H1 (cell line): ENCODE results near the gene TMEM108. TPM values are rescaled to one million over a fixed set of nuclear protein-coding genes. Genes with fewer than 3 reads are reported as not detected.

ENCODE experiments used
- CTCF ChIA-PET: fragments of 300-600 bp; sonication (Branson Sonifier 250); formaldehyde crosslinking; loops from one replicate; lab custom pipeline; 2021; ENCODE audit not compliant: partially characterized antibody; lab: Charles Lee
- POLR2A ChIA-PET: fragments of 300-600 bp; sonication (Branson Sonifier 250); formaldehyde crosslinking; loops from one replicate; lab custom pipeline; 2021; ENCODE audit warnings: inconsistent platforms; ENCODE audit not compliant: partially characterized antibody; lab: Charles Lee
- DNase-seq, 2 experiments: peaks; one replicate each; pipeline versions ENCODE4 v3.0.0 to v3.0.0-alpha.2; 2010 to 2022; ENCODE audit warnings: low spot score in 2 of 2, low read depth in 1 of 2, mixed read lengths in 1 of 2
- FAIRE-seq: peaks from 2 replicates; lab custom pipeline; 2011; peaks lifted over from hg19 to GRCh38; lab: Jason Lieb, UNC
- H2AFZ ChIP-seq: 2 replicates; pipeline ENCODE4 v1.8.1; 2012; ENCODE audit warnings: low read length, inconsistent platforms
- H2AK5ac ChIP-seq: 2 replicates; pipeline ENCODE4 v1.6.1; 2013; ENCODE audit warnings: low read depth, low read length
- H2BK120ac ChIP-seq: replicated peaks from 2 replicates; pipeline ENCODE3; 2013; ENCODE audit warnings: low read depth, low read length, inconsistent platforms
- H2BK12ac ChIP-seq: 2 replicates; pipeline ENCODE4 v1.6.1; 2013; ENCODE audit warnings: low read depth, low read length
- H2BK15ac ChIP-seq: 2 replicates; pipeline ENCODE4 v1.6.1; 2013; ENCODE audit warnings: low read length
- H2BK20ac ChIP-seq: 2 replicates; pipeline ENCODE4 v1.6.1; 2013; ENCODE audit warnings: low read length
- H2BK5ac ChIP-seq: 2 replicates; pipeline ENCODE4 v1.6.1; 2013; ENCODE audit warnings: low read depth, low read length
- H3K14ac ChIP-seq: 2 replicates; pipeline ENCODE4 v1.6.1; 2013; ENCODE audit warnings: inconsistent platforms; ENCODE audit not compliant: insufficient read length
- H3K18ac ChIP-seq: 2 replicates; pipeline ENCODE4 v1.6.1; 2013; ENCODE audit warnings: low read length; ENCODE audit errors: extremely low read depth
- H3K23ac ChIP-seq: 2 replicates; pipeline ENCODE4 v1.6.1; 2013; ENCODE audit warnings: inconsistent platforms; ENCODE audit not compliant: insufficient read length
- H3K23me2 ChIP-seq: 2 replicates; pipeline ENCODE4 v1.6.1; 2013; ENCODE audit warnings: low read depth, low read length
- H3K27ac ChIP-seq: 2 replicates; pipeline ENCODE4 v1.6.1; 2011; ENCODE audit warnings: low read depth, low read length, inconsistent platforms
- H3K27me3 ChIP-seq, 4 experiments: replicated peaks in 1 of 4; 1 replicate in 1 of 4; 2 replicates in 3 of 4; pipeline versions ENCODE4 v1.6.1 to v1.8.1; 2011 to 2013; ENCODE audit warnings: low read length in 3 of 4, mild to moderate bottlenecking in 3 of 4, inconsistent platforms in 2 of 4, mixed read lengths in 2 of 4, moderate library complexity in 1 of 4; ENCODE audit not compliant: control insufficient read depth in 3 of 4, insufficient read depth in 3 of 4; ENCODE audit errors: extremely low read depth in 1 of 4
- H3K36me3 ChIP-seq, 4 experiments: 2 replicates each; pipeline versions ENCODE4 v1.6.1 to v1.8.1; 2011 to 2013; ENCODE audit warnings: mild to moderate bottlenecking in 4 of 4, low read length in 3 of 4, moderate library complexity in 2 of 4, control low read depth in 1 of 4, inconsistent platforms in 1 of 4; ENCODE audit not compliant: insufficient read depth in 4 of 4, control insufficient read depth in 2 of 4
- H3K4ac ChIP-seq: replicated peaks from 2 replicates; pipeline ENCODE3; 2013; ENCODE audit warnings: low read length, low read depth, mixed read lengths, inconsistent platforms; ENCODE audit not compliant: insufficient read length
- H3K4me1 ChIP-seq, 4 experiments: replicated peaks in 1 of 4; 1 replicate in 1 of 4; 2 replicates in 3 of 4; pipeline versions ENCODE4 v1.6.1 to v1.8.1; 2011 to 2013; ENCODE audit warnings: low read length in 3 of 4, inconsistent platforms in 2 of 4, mixed read lengths in 1 of 4; ENCODE audit not compliant: insufficient read depth in 4 of 4, control insufficient read depth in 3 of 4
- H3K4me2 ChIP-seq, 2 experiments: 2 replicates each; pipeline versions ENCODE4 v1.6.1 to v1.8.1; 2011 to 2013; ENCODE audit warnings: low read depth in 2 of 2, low read length in 2 of 2, control low read depth in 1 of 2, inconsistent platforms in 1 of 2, mild to moderate bottlenecking in 1 of 2; ENCODE audit not compliant: insufficient read depth in 1 of 2
- H3K4me3 ChIP-seq, 4 experiments: fragments of 200-600, 300-600 bp in 1 of 4; sonication (generic), shearing (Covaris generic), sonication (Bioruptor Twin) in 1 of 4; 2 replicates each; pipeline versions ENCODE4 v1.5.1 to v1.8.1; 2011 to 2016; ENCODE audit warnings: low read length in 4 of 4, low read depth in 3 of 4, control low read depth in 2 of 4, inconsistent platforms in 2 of 4, mild to moderate bottlenecking in 2 of 4, mixed read lengths in 1 of 4, moderate library complexity in 1 of 4; ENCODE audit not compliant: insufficient read depth in 2 of 4; ENCODE audit errors: extremely low read depth in 1 of 4
- H3K56ac ChIP-seq: replicated peaks from 2 replicates; pipeline ENCODE3; 2013; ENCODE audit warnings: low read depth, mild to moderate bottlenecking, mixed read lengths, low read length, inconsistent platforms; ENCODE audit not compliant: insufficient read length
- H3K79me1 ChIP-seq: 2 replicates; pipeline ENCODE4 v1.6.1; 2013; ENCODE audit warnings: low read depth, low read length, control low read depth
- H3K79me2 ChIP-seq, 2 experiments: 2 replicates each; pipeline versions ENCODE4 v1.6.1 to v1.8.1; 2012 to 2013; ENCODE audit warnings: low read length in 2 of 2, mild to moderate bottlenecking in 2 of 2, inconsistent platforms in 1 of 2; ENCODE audit not compliant: insufficient read depth in 2 of 2, control insufficient read depth in 1 of 2
- H3K9ac ChIP-seq, 4 experiments: replicated peaks in 1 of 4; 1 replicate in 1 of 4; 2 replicates in 3 of 4; pipeline versions ENCODE4 v1.6.1 to v1.8.1; 2011 to 2013; ENCODE audit warnings: low read depth in 3 of 4, low read length in 3 of 4, control low read depth in 2 of 4, mild to moderate bottlenecking in 2 of 4, moderate library complexity in 2 of 4, inconsistent platforms in 1 of 4; ENCODE audit errors: extremely low read depth in 1 of 4
- H3K9me3 ChIP-seq, 2 experiments: 2 replicates each; pipeline versions ENCODE4 v1.6.1 to v1.8.1; 2012 to 2013; ENCODE audit warnings: mild to moderate bottlenecking in 2 of 2, moderate library complexity in 2 of 2, control low read depth in 1 of 2, inconsistent platforms in 1 of 2, low read depth in 1 of 2, low read length in 1 of 2, mixed read lengths in 1 of 2; ENCODE audit not compliant: insufficient read depth in 2 of 2
- H4K20me1 ChIP-seq, 2 experiments: replicated peaks in 1 of 2; 2 replicates each; pipeline versions ENCODE3 to v1.8.1; 2011 to 2013; ENCODE audit warnings: inconsistent platforms in 2 of 2, low read length in 2 of 2, mild to moderate bottlenecking in 1 of 2; ENCODE audit not compliant: insufficient read depth in 2 of 2, control insufficient read depth in 1 of 2
- H4K5ac ChIP-seq: 2 replicates; pipeline ENCODE4 v1.6.1; 2013; ENCODE audit warnings: low read length, low read depth, mixed read lengths, inconsistent platforms; ENCODE audit not compliant: insufficient read length
- H4K8ac ChIP-seq: 2 replicates; pipeline ENCODE4 v1.8.0; 2013; ENCODE audit warnings: mild to moderate bottlenecking, moderate library complexity, low read length, inconsistent platforms; ENCODE audit not compliant: insufficient read depth; ENCODE audit errors: extremely low read depth
- H4K91ac ChIP-seq: replicated peaks from 2 replicates; pipeline ENCODE3; 2013; ENCODE audit warnings: low read length, mixed read lengths, inconsistent platforms; ENCODE audit not compliant: insufficient read length
- ATF3 ChIP-seq: IDR thresholded peaks from 2 replicates; pipeline ENCODE4 v1.6.1; 2011; ENCODE audit warnings: low read depth, mild to moderate bottlenecking, low read length; ENCODE audit not compliant: insufficient read depth
- BACH1 ChIP-seq: IDR thresholded peaks from 2 replicates; pipeline ENCODE4 v1.6.1; 2012; ENCODE audit warnings: low read length, improper control_type of control experiment
- EP300 ChIP-seq, 2 experiments: IDR thresholded peaks; 1 replicate in 1 of 2; 2 replicates in 1 of 2; pipeline ENCODE4 v1.6.1; 2011 to 2012; ENCODE audit warnings: low read depth in 2 of 2, low read length in 2 of 2, mild to moderate bottlenecking in 2 of 2, borderline replicate concordance in 1 of 2, inconsistent platforms in 1 of 2, moderate library complexity in 1 of 2
- EZH2 ChIP-seq: fragments of 200-600 bp; sonication (generic); IDR thresholded peaks from 2 replicates; pipeline ENCODE4 v1.7.1; 2012; ENCODE audit warnings: low read depth, mild to moderate bottlenecking, moderate library complexity, low read length, inconsistent platforms; ENCODE audit not compliant: severe bottlenecking
- WGBS, 2 experiments: shearing (Covaris generic) in 1 of 2; methylation state at CpG; one replicate each; pipeline versions ENCODE4 v1.1.6 to v1.1.7; 2013 to 2015; ENCODE audit warnings: low lambda C conversion rate in 2 of 2, mixed read lengths in 2 of 2, inconsistent platforms in 1 of 2, low coverage in 1 of 2, missing lambda C conversion rate in 1 of 2; ENCODE audit not compliant: insufficient replicate concordance in 2 of 2, insufficient coverage in 1 of 2, insufficient read length in 1 of 2; ENCODE audit errors: extremely low coverage in 1 of 2, missing lambda C conversion rate in 1 of 2; 5-methylcytosine and 5-hydroxymethylcytosine counted together
- polyA plus RNA-seq, 7 experiments: library from polyadenylated mRNA; depleted of rRNA in 3 of 7; stranded (reverse) in 5 of 7; unstranded in 2 of 7; fragments of >200 nt in 5 of 7; fragments of 200-250 nt in 2 of 7; gene quantifications; 1 replicate in 5 of 7; 2 replicates in 1 of 7; 4 replicates in 1 of 7; pipeline versions ENCODE4 v1.2.1 to v1.2.3, GENCODE V29; 2011 to 2013; ENCODE audit warnings: missing spikeins in 2 of 7, mixed read lengths in 2 of 7
- total RNA-seq: library from RNA; stranded (reverse); fragmentation: NEBNext Ultra II Directional; extraction: Animal tissue kit (Norgen Biotek cat#: 25700); gene quantifications from 2 replicates; pipeline ENCODE4 v1.2.1, GENCODE V29; 2021

The TMEM108 gene
- total and polyA plus RNA-seq, 2 of the 8 experiments (the other 6 are each of a cell fraction or from before 2014, with no cell fraction given): 14.3 to 16.2 TPM

GRCh38 chr3:133292296-133292695, 254.1 kb downstream of the TMEM108 start:
- H3K56ac ChIP-seq: no peak overlapping the region
- no peaks in the 10 kb centered on the region for H3K9me3 ChIP-seq
- no peaks in the 10 kb centered on the region for H3K23me2 ChIP-seq
- no peak overlapping the region for H2BK5ac ChIP-seq
- no peak overlapping the region for H2BK15ac ChIP-seq
- no peak overlapping the region for H3K27ac ChIP-seq
- H3K4me3 ChIP-seq: no peak overlapping the region
- no peaks in the 10 kb centered on the region for H3K79me1 ChIP-seq
- no peak overlapping the region for H3K4ac ChIP-seq
- H4K20me1 ChIP-seq: no peaks in the 10 kb centered on the region
- ChIA-PET CTCF (interaction anchor here (0.7 to 2.2 kb wide), 4 partner anchors 18 to 251 kb away, joined by 3 to 6 read pairs (median 4); no protein-coding TSS in a partner anchor), POLR2A (no interaction called here)
- no peak overlapping the region for H3K14ac ChIP-seq
- H3K9ac ChIP-seq: no peak overlapping the region
- H2AFZ ChIP-seq: no peak overlapping the region
- H3K27me3 ChIP-seq: no peaks in the 10 kb centered on the region
- no peak overlapping the region for H3K18ac ChIP-seq
- no peak overlapping the region for H4K8ac ChIP-seq
- H3K4me2 ChIP-seq: no peak overlapping the region
- H4K5ac ChIP-seq: no peak overlapping the region
- WGBS, 2 experiments: 95% methylated on average over 3 of the region's 3 CpGs; no CpG with 5 or more reads in 1 of the 2 experiments
- no peaks in the 10 kb centered on the region for H3K79me2 ChIP-seq
- H2BK20ac ChIP-seq: no peak overlapping the region
- H3K23ac ChIP-seq: no peak overlapping the region
- TF ChIP-seq BACH1 (no peak), EP300 (IDR thresholded peaks at IDR 0.05; ENCODE audit: borderline replicate concordance in 1 of 2, low read depth in 2 of 2, low read length in 2 of 2) (no peak), EZH2 (no peak), ATF3 (no peak)
- TF ChIP-seq, all 59 proteins: peak for 0
- no peak overlapping the region for H2BK120ac ChIP-seq
- H3K4me1 ChIP-seq: peaks cover 0 to 5% (median 3%) of the 10 kb centered on the region in 4 experiments; a peak in 3 of 7 replicates
- H2BK12ac ChIP-seq: no peak overlapping the region
- no peak overlapping the region for H2AK5ac ChIP-seq
- DNase-seq: no peak
- H3K36me3 ChIP-seq: no peaks in the 10 kb centered on the region
- no peak for FAIRE-seq
- no peak overlapping the region for H4K91ac ChIP-seq
